Measurements from ENCODE around the gene HM13. TPM values are rescaled to one million over a fixed set of nuclear protein-coding genes. Genes with fewer than 3 reads are reported as not detected.

HM13 gene
- total and polyA plus RNA-seq, 2 experiments from 2014 or later = 126 to 150 TPM

- Mint-ChIP-seq H3K27ac (peak overlapping the region; percentile 50), H3K4me1 (peaks cover 49% of the 10 kb centered on the region), H3K4me3 (peak overlapping the region; percentile 20; the same call in 1 of the 3 replicates), H3K36me3 (ENCODE audit: low read depth) (peaks cover 73% of the 10 kb centered on the region), H3K27me3 (ENCODE audit: insufficient read depth, low read depth, poor library complexity) (peaks cover 55% of the 10 kb centered on the region), H3K9me3 (peaks cover 3% of the 10 kb centered on the region; the same call in 2 of the 3 replicates)
- DNase-seq (ENCODE audit: low spot score) (peak; percentile 69), ATAC-seq (peak; percentile 16)
- Histone ChIP-seq H4K20me1 (replicated peaks; ENCODE audit: insufficient read depth) (peaks cover 33% of the 10 kb centered on the region), H3K9me2 (ENCODE audit: insufficient read depth) (no peaks in the 10 kb centered on the region), H3K4me3 (0 out of 2 replicates have a peak overlapping the region, but pooled peaks have one; percentile 20), H3F3A (replicated peaks; ENCODE audit: low read depth) (peaks cover 87% of the 10 kb centered on the region), H3K4me2 (peak overlapping the region; percentile 64), H3K27ac (ENCODE audit: low read depth) (0 out of 2 replicates have a peak overlapping the region, but pooled peaks have one; percentile 39), H3K79me2 (replicated peaks; ENCODE audit: insufficient read depth) (no peaks in the 10 kb centered on the region), H3K36me3 (ENCODE audit: insufficient read depth) (peaks cover 34% of the 10 kb centered on the region), H3K27me3 (ENCODE audit: insufficient read depth) (no peaks in the 10 kb centered on the region), H3K4me1 (ENCODE audit: insufficient read depth) (peaks cover 59% of the 10 kb centered on the region), H2AFZ (no peak overlapping the region)
- TF ChIP-seq ZNF114 (CRISPR knock-in tag; IDR thresholded peaks at IDR 0.05) (no peak), ZNF331 (CRISPR knock-in tag; IDR thresholded peaks at IDR 0.05; ENCODE audit: low read depth) (no peak), STAT1 (IDR thresholded peaks at IDR 0.05; ENCODE audit: unreplicated experiment) (no peak), POLR2AphosphoS5 (IDR thresholded peaks at IDR 0.05; ENCODE audit: low read depth) (no peak), ZNF462 (CRISPR knock-in tag; IDR thresholded peaks at IDR 0.05) (no peak), EZH2 (IDR thresholded peaks at IDR 0.05; ENCODE audit: low read depth, unreplicated experiment) (no peak), JUNB (IDR thresholded peaks at IDR 0.05; ENCODE audit: unreplicated experiment) (no peak)
- TF ChIP-seq, protein P1, sequence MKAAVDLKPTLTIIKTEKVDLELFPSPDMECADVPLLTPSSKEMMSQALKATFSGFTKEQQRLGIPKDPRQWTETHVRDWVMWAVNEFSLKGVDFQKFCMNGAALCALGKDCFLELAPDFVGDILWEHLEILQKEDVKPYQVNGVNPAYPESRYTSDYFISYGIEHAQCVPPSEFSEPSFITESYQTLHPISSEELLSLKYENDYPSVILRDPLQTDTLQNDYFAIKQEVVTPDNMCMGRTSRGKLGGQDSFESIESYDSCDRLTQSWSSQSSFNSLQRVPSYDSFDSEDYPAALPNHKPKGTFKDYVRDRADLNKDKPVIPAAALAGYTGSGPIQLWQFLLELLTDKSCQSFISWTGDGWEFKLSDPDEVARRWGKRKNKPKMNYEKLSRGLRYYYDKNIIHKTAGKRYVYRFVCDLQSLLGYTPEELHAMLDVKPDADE (IDR thresholded peaks at IDR 0.05) = no peak
- TF ChIP-seq, protein P2, sequence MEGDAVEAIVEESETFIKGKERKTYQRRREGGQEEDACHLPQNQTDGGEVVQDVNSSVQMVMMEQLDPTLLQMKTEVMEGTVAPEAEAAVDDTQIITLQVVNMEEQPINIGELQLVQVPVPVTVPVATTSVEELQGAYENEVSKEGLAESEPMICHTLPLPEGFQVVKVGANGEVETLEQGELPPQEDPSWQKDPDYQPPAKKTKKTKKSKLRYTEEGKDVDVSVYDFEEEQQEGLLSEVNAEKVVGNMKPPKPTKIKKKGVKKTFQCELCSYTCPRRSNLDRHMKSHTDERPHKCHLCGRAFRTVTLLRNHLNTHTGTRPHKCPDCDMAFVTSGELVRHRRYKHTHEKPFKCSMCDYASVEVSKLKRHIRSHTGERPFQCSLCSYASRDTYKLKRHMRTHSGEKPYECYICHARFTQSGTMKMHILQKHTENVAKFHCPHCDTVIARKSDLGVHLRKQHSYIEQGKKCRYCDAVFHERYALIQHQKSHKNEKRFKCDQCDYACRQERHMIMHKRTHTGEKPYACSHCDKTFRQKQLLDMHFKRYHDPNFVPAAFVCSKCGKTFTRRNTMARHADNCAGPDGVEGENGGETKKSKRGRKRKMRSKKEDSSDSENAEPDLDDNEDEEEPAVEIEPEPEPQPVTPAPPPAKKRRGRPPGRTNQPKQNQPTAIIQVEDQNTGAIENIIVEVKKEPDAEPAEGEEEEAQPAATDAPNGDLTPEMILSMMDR (conservative IDR thresholded peaks at IDR 0.05; ENCODE audit: low read depth in 2 of 2) = peak in 1 of 2 experiments; percentile 33; a peak in 1 of 4 replicates
These were observed 52.6 kb downstream of the HM13 start for GRCh38 chr20:31566658-31567379.

All from GM23338 (cell line).